ENCODE measurements around the gene BAIAP2L1.

DNA sequence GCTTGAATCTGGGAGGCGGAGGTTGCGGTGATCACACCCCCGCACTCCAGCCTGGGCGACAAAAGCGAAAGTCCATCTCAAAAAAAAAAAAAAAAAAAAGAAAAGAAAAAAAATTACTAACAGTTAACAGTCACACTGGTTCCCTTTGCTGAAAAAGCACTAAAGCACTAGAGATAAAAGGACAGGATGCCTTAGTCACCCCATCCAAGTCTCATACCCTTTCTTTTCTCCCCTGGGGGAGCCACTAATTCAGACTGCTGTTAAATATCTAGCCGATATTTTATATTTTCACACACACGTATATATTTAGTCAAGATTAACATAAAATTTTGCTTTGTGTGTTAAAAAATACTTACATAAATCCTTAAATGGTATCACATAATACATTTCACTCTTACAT, 25.2 kb downstream of the BAIAP2L1 start:
- TF ChIP-seq, protein P1, sequence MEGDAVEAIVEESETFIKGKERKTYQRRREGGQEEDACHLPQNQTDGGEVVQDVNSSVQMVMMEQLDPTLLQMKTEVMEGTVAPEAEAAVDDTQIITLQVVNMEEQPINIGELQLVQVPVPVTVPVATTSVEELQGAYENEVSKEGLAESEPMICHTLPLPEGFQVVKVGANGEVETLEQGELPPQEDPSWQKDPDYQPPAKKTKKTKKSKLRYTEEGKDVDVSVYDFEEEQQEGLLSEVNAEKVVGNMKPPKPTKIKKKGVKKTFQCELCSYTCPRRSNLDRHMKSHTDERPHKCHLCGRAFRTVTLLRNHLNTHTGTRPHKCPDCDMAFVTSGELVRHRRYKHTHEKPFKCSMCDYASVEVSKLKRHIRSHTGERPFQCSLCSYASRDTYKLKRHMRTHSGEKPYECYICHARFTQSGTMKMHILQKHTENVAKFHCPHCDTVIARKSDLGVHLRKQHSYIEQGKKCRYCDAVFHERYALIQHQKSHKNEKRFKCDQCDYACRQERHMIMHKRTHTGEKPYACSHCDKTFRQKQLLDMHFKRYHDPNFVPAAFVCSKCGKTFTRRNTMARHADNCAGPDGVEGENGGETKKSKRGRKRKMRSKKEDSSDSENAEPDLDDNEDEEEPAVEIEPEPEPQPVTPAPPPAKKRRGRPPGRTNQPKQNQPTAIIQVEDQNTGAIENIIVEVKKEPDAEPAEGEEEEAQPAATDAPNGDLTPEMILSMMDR (IDR thresholded peaks at IDR 0.05): no peak
- TF ChIP-seq POLR2A (IDR thresholded peaks at IDR 0.05): no peak

All from esophagus squamous epithelium (tissue), 4 donors.